SU-DHL-6 (cell line): ENCODE results near the gene GAS7.

ENCODE experiments used
- H2AFZ ChIP-seq: fragments of 200-600 bp; sonication (generic); 2 replicates; pipeline ENCODE4 v1.6.1; 2014; ENCODE audit warnings: low read depth, mild to moderate bottlenecking, moderate library complexity, mixed read lengths, antibody characterized with exemption, low read length; ENCODE audit not compliant: severe bottlenecking
- H3F3A ChIP-seq: fragments of 200-600 bp; shearing (Covaris generic); 2 replicates; pipeline ENCODE4 v1.6.0; 2016; ENCODE audit warnings: antibody characterized with exemption, mild to moderate bottlenecking; ENCODE audit not compliant: insufficient read depth
- H3K27ac ChIP-seq: fragments of 200-600 bp; sonication (generic); 2 replicates; pipeline ENCODE4 v1.5.1; 2016; ENCODE audit warnings: low read depth, mild to moderate bottlenecking, low read length, moderate library complexity, mixed read lengths
- H3K27me3 ChIP-seq: fragments of 200-600 bp; sonication (generic), shearing (Covaris generic); 2 replicates; pipeline ENCODE4 v1.6.0; 2014; ENCODE audit warnings: mild to moderate bottlenecking, low read length
- H3K36me3 ChIP-seq: fragments of 200-600 bp; sonication (generic); 2 replicates; pipeline ENCODE4 v1.6.1; 2014; ENCODE audit warnings: mild to moderate bottlenecking, low read length, mixed read lengths
- H3K4me2 ChIP-seq: fragments of 300-600, 200-600 bp; shearing (Covaris generic), sonication (generic); 2 replicates; pipeline ENCODE4 v1.6.0; 2014; ENCODE audit warnings: low read length, low read depth, mild to moderate bottlenecking; ENCODE audit not compliant: poor library complexity, severe bottlenecking
- H3K4me3 ChIP-seq: fragments of 200-600 bp; sonication (generic); 2 replicates; pipeline ENCODE4 v1.5.1; 2014; ENCODE audit warnings: antibody characterized with exemption, low read length, mild to moderate bottlenecking, mixed read lengths; ENCODE audit not compliant: insufficient read depth, poor library complexity, severe bottlenecking
- H3K79me2 ChIP-seq: fragments of 200-600 bp; sonication (generic); 2 replicates; pipeline ENCODE4 v1.6.1; 2014; ENCODE audit warnings: mild to moderate bottlenecking, low read length, moderate library complexity; ENCODE audit not compliant: insufficient read depth
- H3K9ac ChIP-seq: fragments of 200-600 bp; sonication (generic); 2 replicates; pipeline ENCODE4 v1.7.0; 2014; ENCODE audit warnings: mild to moderate bottlenecking, low read length
- H3K9me2 ChIP-seq: fragments of 200-600 bp; sonication (generic); replicated peaks from 2 replicates; pipeline ENCODE4 v1.6.1; 2014; ENCODE audit warnings: low read length; ENCODE audit not compliant: insufficient read depth
- H3K9me3 ChIP-seq: fragments of 200-600 bp; sonication (generic); 2 replicates; pipeline ENCODE4 v1.6.1; 2014; ENCODE audit warnings: low read length, mixed read lengths; ENCODE audit not compliant: insufficient read depth
- H4K20me1 ChIP-seq: fragments of 200-600 bp; sonication (generic); 2 replicates; pipeline ENCODE4 v1.6.1; 2014; ENCODE audit warnings: low read depth, mild to moderate bottlenecking, antibody characterized with exemption, low read length, moderate library complexity, mixed read lengths
- CTCF ChIP-seq: fragments of 200-600 bp; sonication (generic); IDR thresholded peaks from one replicate; pipeline ENCODE4 v1.5.1; 2017; ENCODE audit warnings: antibody characterized with exemption, mild to moderate bottlenecking, low read length, moderate library complexity; ENCODE audit not compliant: insufficient read depth, poor library complexity, severe bottlenecking
- EZH2phosphoT487 ChIP-seq: fragments of 200-600 bp; sonication (generic), shearing (Covaris generic); conservative IDR thresholded peaks from 2 replicates; pipeline ENCODE4 v1.6.1; 2018; ENCODE audit warnings: mild to moderate bottlenecking, antibody characterized with exemption, low read length, moderate library complexity, mixed read lengths

Gene GAS7

GRCh38 chr17:10121971-10122707, 76.3 kb downstream of the GAS7 start:
- Histone ChIP-seq H3K36me3 (no peaks in the 10 kb centered on the region), H2AFZ (no peak overlapping the region), H3K9me2 (no peaks in the 10 kb centered on the region), H3K4me3 (no peak overlapping the region), H3K9ac (no peak overlapping the region), H3K4me2 (no peak overlapping the region), H3K27ac (no peak overlapping the region), H3K27me3 (no peaks in the 10 kb centered on the region), H3F3A (no peaks in the 10 kb centered on the region), H4K20me1 (no peaks in the 10 kb centered on the region), H3K9me3 (no peaks in the 10 kb centered on the region), H3K79me2 (no peaks in the 10 kb centered on the region)
- no peak for TF ChIP-seq CTCF
- TF ChIP-seq EZH2phosphoT487: no peak

- Histone ChIP-seq H2AFZ (no peak overlapping the region), H4K20me1 (no peaks in the 10 kb centered on the region), H3K9ac (no peak overlapping the region), H3K27ac (no peak overlapping the region), H3K27me3 (no peaks in the 10 kb centered on the region), H3K79me2 (no peaks in the 10 kb centered on the region), H3K36me3 (no peaks in the 10 kb centered on the region), H3K9me2 (no peaks in the 10 kb centered on the region), H3K9me3 (no peaks in the 10 kb centered on the region), H3K4me2 (no peak overlapping the region), H3K4me3 (no peak overlapping the region), H3F3A (no peaks in the 10 kb centered on the region)
- TF ChIP-seq EZH2phosphoT487: no peak
- no peak for TF ChIP-seq CTCF
Observed at GRCh38 chr17:10120749-10121148, 77.7 kb downstream of the GAS7 start.

GRCh38 chr17:10120109-10120485, 78.3 kb downstream of the GAS7 start:
- H3K27ac ChIP-seq: no peak overlapping the region
- no peak for TF ChIP-seq EZH2phosphoT487
- TF ChIP-seq CTCF: no peak
- H3K9me2 ChIP-seq: no peaks in the 10 kb centered on the region
- no peak overlapping the region for H2AFZ ChIP-seq
- H3K79me2 ChIP-seq: no peaks in the 10 kb centered on the region
- H3F3A ChIP-seq: no peaks in the 10 kb centered on the region
- no peaks in the 10 kb centered on the region for H3K27me3 ChIP-seq
- no peak overlapping the region for H3K9ac ChIP-seq
- no peaks in the 10 kb centered on the region for H3K36me3 ChIP-seq
- no peaks in the 10 kb centered on the region for H4K20me1 ChIP-seq
- no peak overlapping the region for H3K4me3 ChIP-seq
- H3K9me3 ChIP-seq: no peaks in the 10 kb centered on the region
- H3K4me2 ChIP-seq: no peak overlapping the region
